IgD-negative memory B cell (primary cell): ENCODE measurements around the gene RHBDD3. TPM values are rescaled to one million over a fixed set of nuclear protein-coding genes. Genes with fewer than 3 reads are reported as not detected.

Source experiments
- H3K27ac Mint-ChIP-seq, 3 donors: one replicate each; pipeline ENCODE4 v1.8.0; 2020 to 2022; ENCODE audit warnings: mild to moderate bottlenecking in 3 of 3, mixed read lengths in 3 of 3, moderate library complexity in 1 of 3
- H3K27me3 Mint-ChIP-seq: one replicate; pipeline ENCODE4 v1.8.0; 2021; ENCODE audit warnings: mixed read lengths
- H3K36me3 Mint-ChIP-seq: one replicate; pipeline ENCODE4 v1.8.0; 2020; ENCODE audit warnings: mild to moderate bottlenecking, mixed read lengths
- H3K4me1 Mint-ChIP-seq, 3 donors: one replicate each; pipeline ENCODE4 v1.8.0; 2020 to 2022; ENCODE audit warnings: mixed read lengths in 3 of 3, mild to moderate bottlenecking in 1 of 3
- H3K4me3 Mint-ChIP-seq, 4 donors: one replicate each; pipeline ENCODE4 v1.8.0; 2020 to 2022; ENCODE audit warnings: mild to moderate bottlenecking in 4 of 4, mixed read lengths in 4 of 4, moderate library complexity in 3 of 4
- H3K9me3 Mint-ChIP-seq, 3 donors: one replicate each; pipeline ENCODE4 v1.8.0; 2020 to 2021; ENCODE audit warnings: mixed read lengths in 3 of 3, mild to moderate bottlenecking in 1 of 3
- polyA plus RNA-seq: library from polyadenylated mRNA; unstranded; fragments of 300-500 nt; fragmentation: Illumina TruSeq; gene quantifications from one replicate; pipeline ENCODE4 v1.2.3, GENCODE V29; 2021

The RHBDD3 gene
- polyA plus RNA-seq, 1 donor from 2014 or later = 9.7 TPM

DNA sequence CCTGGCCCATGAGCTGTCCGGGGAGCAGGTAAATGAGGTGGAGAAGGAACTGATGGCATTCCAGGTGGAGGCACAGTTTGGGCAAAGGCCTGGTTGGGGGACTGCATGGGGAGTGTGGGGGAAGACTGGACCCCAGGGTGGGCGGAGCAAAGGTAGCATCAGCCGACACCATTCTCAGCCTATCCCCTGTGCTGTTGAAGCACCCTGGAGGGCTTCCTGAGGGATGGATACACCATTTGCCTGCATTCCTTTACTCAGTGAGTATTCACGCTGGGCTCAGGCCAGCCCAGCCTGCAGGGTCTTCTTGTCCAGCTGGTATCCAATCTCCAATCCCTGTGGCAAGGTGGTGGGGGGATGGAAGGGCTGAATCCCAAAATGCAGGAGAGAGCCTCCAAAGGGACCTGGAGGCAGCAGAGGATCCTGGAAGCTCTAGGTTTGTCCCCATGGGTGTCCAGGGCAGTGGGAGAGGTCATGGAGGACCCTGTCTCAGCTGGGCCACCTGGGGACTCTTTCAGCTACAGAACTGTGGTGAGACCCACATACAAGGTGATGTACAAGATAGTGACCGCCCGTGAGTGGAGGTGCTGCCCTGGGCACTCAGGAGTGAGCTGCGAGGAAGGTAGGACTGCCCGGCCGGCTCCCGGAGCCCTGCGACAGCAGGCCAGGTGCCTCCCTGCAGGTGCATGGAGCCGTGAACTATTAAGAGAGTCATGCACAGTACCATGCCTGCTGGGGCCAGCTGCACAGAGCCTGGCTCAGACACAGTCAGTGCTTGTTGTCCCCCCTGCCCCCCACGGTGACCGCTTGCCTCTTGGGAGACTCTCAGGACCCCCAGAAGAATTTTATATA is 52.5 kb downstream of the RHBDD3 start:
- no peaks in the 10 kb centered on the region for H3K36me3 Mint-ChIP-seq
- H3K4me1 Mint-ChIP-seq = peaks cover 0 to 6% (median 2%) of the 10 kb centered on the region in 3 donors
- H3K9me3 Mint-ChIP-seq = no peaks in the 10 kb centered on the region
- H3K4me3 Mint-ChIP-seq = no peak overlapping the region
- no peak overlapping the region for H3K27ac Mint-ChIP-seq
- peaks cover 10% of the 10 kb centered on the region for H3K27me3 Mint-ChIP-seq

DNA sequence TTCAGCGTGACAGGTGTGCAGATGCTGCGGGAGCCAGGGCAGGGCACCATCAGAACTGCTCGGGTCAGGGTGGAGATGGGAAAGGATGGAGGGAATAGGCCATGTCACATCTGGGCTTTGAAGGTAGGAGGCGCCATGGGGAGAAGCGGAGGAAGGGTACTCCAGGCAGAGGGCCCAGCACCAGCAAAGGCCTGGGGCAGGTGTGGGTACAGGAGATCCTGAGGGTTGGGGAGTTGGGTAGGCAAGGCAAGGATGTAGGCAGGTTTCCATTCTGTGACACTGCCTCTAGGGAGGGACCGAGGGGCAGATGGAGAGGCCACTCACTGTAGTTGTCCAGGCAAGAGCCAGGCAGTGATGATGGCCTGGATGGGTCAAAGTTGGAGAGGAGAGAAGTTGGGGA is 53.5 kb downstream of the RHBDD3 start:
- Mint-ChIP-seq H3K36me3 (no peaks in the 10 kb centered on the region), H3K4me3 (no peak overlapping the region), H3K27me3 (peaks cover 16% of the 10 kb centered on the region), H3K4me1 (peaks cover 0 to 4% (median 2%) of the 10 kb centered on the region in 3 donors), H3K27ac (no peak overlapping the region), H3K9me3 (no peaks in the 10 kb centered on the region)

DNA sequence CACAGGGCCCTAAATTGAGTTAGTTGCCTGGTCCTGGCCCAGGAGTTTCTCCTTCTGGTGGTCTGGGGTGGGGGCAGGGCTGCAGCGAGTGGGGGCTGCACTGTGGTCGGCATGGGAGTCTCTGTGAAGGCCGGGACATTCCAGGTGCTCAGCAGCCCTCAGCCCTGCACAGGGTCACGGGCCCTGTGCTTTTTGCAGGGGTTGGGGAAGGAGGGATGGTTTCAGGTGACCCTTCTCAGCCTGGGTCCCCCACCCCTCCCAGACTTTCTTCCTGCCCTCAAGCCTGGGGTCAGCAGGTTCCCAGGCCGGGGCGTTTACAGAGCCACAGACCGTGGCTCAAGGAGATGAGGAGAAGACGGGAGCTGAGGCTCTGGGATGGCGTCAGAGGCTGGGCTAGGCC is 54.3 kb downstream of the RHBDD3 start:
- H3K27ac Mint-ChIP-seq = no peak overlapping the region
- H3K27me3 Mint-ChIP-seq = peaks cover 22% of the 10 kb centered on the region
- no peaks in the 10 kb centered on the region for H3K36me3 Mint-ChIP-seq
- H3K9me3 Mint-ChIP-seq = no peaks in the 10 kb centered on the region
- no peak overlapping the region for H3K4me3 Mint-ChIP-seq
- H3K4me1 Mint-ChIP-seq = peaks cover 0 to 4% (median 2%) of the 10 kb centered on the region in 3 donors

DNA sequence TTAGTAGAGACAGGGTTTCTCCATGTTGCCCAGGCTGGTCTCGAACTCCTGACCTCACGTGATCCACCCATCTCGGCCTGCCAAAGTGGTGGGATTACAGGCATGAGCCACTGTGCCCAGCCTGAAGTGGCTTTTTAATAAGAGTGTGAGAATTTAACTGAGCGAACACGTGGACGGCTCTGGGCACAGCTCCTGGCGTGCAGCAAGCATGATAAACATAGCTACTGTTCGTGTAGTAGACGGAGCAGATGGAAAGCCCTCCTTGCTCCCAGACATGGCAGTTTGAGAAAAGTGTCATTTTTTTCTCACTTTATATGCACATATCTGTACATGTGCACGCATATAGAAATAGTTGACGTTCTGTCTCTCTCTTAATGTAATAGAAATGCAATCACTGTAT is 55.0 kb downstream of the RHBDD3 start:
- H3K27me3 Mint-ChIP-seq = peaks cover 25% of the 10 kb centered on the region
- H3K9me3 Mint-ChIP-seq = no peaks in the 10 kb centered on the region

DNA sequence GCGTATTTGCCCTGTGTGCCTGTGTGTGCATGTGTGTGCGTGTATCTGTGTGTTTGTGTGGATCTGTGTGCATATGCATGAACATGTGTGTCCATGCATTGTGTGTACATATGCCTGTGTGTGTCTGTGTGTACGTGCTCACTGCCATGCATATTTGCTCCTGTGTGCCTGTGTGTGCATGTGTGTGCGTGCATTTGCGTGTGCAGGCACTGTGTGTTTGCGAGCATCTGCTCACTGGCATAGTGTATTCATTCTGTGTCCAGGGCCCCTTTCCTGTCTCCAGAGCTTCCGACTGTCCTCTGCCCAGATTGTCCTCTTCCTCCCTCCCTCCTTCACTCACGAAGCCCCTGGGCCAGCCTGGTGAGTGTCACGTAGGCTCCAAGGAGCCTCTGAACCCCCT is 56.3 kb downstream of the RHBDD3 start:
- Mint-ChIP-seq H3K4me1 (peaks cover 0 to 5% (median 2%) of the 10 kb centered on the region in 3 donors), H3K4me3 (no peak overlapping the region), H3K27me3 (peaks cover 35% of the 10 kb centered on the region), H3K9me3 (peaks cover 0 to 2% (median 0%) of the 10 kb centered on the region in 3 donors), H3K27ac (no peak overlapping the region), H3K36me3 (no peaks in the 10 kb centered on the region)

More for the DNA sequence above, 55.0 kb downstream of the RHBDD3 start:
- Mint-ChIP-seq H3K4me1 (peaks cover 0 to 4% (median 2%) of the 10 kb centered on the region in 3 donors), H3K36me3 (no peaks in the 10 kb centered on the region), H3K4me3 (no peak overlapping the region), H3K27ac (no peak overlapping the region)

DNA sequence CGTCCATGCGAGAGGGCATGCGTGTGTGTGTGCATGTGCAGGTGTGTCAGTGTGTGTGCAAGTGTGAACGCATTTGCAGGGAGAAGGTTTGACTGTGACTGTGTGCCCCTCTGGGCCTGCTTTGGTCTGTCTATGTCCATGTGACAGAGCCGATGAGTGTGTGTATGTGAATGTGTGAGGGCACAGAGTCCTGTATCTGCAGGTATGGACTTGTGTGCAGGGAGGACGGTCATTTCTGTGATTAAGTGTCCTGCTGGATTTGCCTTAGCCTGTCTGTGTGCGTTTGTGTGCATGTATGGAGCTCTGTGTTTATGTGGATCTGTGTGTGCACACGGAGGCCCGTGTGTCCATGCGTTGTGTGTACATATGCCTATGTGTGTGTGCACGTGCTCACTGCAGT is 56.7 kb downstream of the RHBDD3 start:
- H3K4me3 Mint-ChIP-seq = no peak overlapping the region
- peaks cover 0 to 7% (median 2%) of the 10 kb centered on the region in 3 donors for H3K4me1 Mint-ChIP-seq
- H3K9me3 Mint-ChIP-seq = peaks cover 0 to 2% (median 0%) of the 10 kb centered on the region in 3 donors
- H3K36me3 Mint-ChIP-seq = no peaks in the 10 kb centered on the region
- H3K27ac Mint-ChIP-seq = peak overlapping the region in 1 of 3 donors; percentile 28
- peaks cover 38% of the 10 kb centered on the region for H3K27me3 Mint-ChIP-seq

Other genes starting within 250 kb of the RHBDD3 start
- not detected for gene C22orf31, start 206.2 kb downstream of the RHBDD3 start, polyA plus RNA-seq
- gene KREMEN1, start 194.9 kb downstream of the RHBDD3 start, polyA plus RNA-seq = not detected
- not detected for gene EMID1, start 62.1 kb downstream of the RHBDD3 start, polyA plus RNA-seq
- gene EWSR1, start 287 bp upstream of the RHBDD3 start, polyA plus RNA-seq = 211 TPM
- gene GAS2L1, start 38.7 kb upstream of the RHBDD3 start, polyA plus RNA-seq = 0.46 TPM
- not detected for gene RASL10A, start 47.7 kb upstream of the RHBDD3 start, polyA plus RNA-seq
- 45.9 TPM for gene AP1B1, start 120.6 kb upstream of the RHBDD3 start, polyA plus RNA-seq
- not detected for gene RFPL1, start 170.6 kb upstream of the RHBDD3 start, polyA plus RNA-seq
- 0.98 TPM for gene NEFH, start 212.2 kb upstream of the RHBDD3 start, polyA plus RNA-seq